ENCODE measurements around the gene LDLRAD1.

Gene LDLRAD1

DNA sequence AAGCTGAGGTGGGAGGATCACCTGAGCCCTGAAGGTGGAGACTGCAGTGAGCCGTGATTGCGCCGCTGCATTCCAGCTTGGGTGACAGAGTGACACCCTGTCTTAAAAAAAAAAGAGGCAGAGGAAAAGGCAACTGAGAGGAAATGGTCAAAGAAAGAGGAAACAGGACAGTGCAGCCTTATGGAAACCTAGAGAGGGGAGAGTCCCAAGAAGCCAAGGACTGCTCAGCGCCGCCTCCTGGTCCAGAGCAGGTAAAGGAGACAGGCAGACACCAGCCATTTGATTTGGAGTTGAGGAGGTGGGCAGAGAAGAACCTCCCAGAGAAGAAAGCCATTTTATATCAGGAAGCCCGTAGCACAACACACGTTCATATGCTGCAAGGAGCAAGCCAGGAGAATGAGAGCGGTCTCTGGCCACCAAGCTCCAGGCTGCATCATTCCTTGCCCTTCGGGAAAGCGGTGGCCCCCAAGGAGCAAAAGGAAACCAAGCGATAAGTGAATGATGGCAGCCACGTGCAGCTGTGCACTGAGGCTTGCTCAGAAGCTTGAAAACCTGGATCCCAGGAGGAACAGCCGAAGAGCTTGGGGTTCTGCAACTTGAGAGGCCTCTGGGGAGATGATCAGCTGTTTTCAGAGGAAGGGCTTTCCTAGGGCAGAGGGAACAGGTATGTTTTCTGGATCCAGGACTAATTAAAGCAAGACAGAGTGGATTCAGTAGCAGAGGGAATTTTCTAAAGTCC is 38.1 kb downstream of the LDLRAD1 start:
- no peak for ATAC-seq
- TF ChIP-seq, protein P1, sequence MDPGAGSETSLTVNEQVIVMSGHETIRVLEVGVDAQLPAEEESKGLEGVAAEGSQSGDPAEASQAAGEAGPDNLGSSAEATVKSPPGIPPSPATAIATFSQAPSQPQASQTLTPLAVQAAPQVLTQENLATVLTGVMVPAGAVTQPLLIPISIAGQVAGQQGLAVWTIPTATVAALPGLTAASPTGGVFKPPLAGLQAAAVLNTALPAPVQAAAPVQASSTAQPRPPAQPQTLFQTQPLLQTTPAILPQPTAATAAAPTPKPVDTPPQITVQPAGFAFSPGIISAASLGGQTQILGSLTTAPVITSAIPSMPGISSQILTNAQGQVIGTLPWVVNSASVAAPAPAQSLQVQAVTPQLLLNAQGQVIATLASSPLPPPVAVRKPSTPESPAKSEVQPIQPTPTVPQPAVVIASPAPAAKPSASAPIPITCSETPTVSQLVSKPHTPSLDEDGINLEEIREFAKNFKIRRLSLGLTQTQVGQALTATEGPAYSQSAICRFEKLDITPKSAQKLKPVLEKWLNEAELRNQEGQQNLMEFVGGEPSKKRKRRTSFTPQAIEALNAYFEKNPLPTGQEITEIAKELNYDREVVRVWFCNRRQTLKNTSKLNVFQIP (CRISPR knock-in tag; IDR thresholded peaks at IDR 0.05; ENCODE audit: borderline replicate concordance, low read depth), result no peak
- TF ChIP-seq ESRRG (CRISPR knock-in tag; IDR thresholded peaks at IDR 0.05) (no peak), ZFP30 (CRISPR knock-in tag; IDR thresholded peaks at IDR 0.05) (no peak), RARB (CRISPR knock-in tag; IDR thresholded peaks at IDR 0.05) (no peak), TOX (CRISPR knock-in tag; IDR thresholded peaks at IDR 0.05; ENCODE audit: borderline replicate concordance) (no peak), CSDC2 (CRISPR knock-in tag; IDR thresholded peaks at IDR 0.05) (no peak), ZNF565 (CRISPR knock-in tag; conservative IDR thresholded peaks at IDR 0.05; ENCODE audit: low read depth) (no peak), PPARA (CRISPR knock-in tag; IDR thresholded peaks at IDR 0.05; ENCODE audit: borderline replicate concordance) (no peak), BACH2 (CRISPR knock-in tag; IDR thresholded peaks at IDR 0.05; ENCODE audit: borderline replicate concordance) (no peak), OSR1 (CRISPR knock-in tag; IDR thresholded peaks at IDR 0.05) (no peak), GLIS3 (CRISPR knock-in tag; IDR thresholded peaks at IDR 0.05) (no peak)
- TF ChIP-seq, protein P2, sequence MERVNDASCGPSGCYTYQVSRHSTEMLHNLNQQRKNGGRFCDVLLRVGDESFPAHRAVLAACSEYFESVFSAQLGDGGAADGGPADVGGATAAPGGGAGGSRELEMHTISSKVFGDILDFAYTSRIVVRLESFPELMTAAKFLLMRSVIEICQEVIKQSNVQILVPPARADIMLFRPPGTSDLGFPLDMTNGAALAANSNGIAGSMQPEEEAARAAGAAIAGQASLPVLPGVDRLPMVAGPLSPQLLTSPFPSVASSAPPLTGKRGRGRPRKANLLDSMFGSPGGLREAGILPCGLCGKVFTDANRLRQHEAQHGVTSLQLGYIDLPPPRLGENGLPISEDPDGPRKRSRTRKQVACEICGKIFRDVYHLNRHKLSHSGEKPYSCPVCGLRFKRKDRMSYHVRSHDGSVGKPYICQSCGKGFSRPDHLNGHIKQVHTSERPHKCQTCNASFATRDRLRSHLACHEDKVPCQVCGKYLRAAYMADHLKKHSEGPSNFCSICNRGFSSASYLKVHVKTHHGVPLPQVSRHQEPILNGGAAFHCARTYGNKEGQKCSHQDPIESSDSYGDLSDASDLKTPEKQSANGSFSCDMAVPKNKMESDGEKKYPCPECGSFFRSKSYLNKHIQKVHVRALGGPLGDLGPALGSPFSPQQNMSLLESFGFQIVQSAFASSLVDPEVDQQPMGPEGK (CRISPR knock-in tag; IDR thresholded peaks at IDR 0.05; ENCODE audit: borderline replicate concordance), result no peak
- TF ChIP-seq, protein P3, sequence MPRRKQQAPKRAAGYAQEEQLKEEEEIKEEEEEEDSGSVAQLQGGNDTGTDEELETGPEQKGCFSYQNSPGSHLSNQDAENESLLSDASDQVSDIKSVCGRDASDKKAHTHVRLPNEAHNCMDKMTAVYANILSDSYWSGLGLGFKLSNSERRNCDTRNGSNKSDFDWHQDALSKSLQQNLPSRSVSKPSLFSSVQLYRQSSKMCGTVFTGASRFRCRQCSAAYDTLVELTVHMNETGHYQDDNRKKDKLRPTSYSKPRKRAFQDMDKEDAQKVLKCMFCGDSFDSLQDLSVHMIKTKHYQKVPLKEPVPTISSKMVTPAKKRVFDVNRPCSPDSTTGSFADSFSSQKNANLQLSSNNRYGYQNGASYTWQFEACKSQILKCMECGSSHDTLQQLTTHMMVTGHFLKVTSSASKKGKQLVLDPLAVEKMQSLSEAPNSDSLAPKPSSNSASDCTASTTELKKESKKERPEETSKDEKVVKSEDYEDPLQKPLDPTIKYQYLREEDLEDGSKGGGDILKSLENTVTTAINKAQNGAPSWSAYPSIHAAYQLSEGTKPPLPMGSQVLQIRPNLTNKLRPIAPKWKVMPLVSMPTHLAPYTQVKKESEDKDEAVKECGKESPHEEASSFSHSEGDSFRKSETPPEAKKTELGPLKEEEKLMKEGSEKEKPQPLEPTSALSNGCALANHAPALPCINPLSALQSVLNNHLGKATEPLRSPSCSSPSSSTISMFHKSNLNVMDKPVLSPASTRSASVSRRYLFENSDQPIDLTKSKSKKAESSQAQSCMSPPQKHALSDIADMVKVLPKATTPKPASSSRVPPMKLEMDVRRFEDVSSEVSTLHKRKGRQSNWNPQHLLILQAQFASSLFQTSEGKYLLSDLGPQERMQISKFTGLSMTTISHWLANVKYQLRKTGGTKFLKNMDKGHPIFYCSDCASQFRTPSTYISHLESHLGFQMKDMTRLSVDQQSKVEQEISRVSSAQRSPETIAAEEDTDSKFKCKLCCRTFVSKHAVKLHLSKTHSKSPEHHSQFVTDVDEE (CRISPR knock-in tag; IDR thresholded peaks at IDR 0.05), result no peak

DNA sequence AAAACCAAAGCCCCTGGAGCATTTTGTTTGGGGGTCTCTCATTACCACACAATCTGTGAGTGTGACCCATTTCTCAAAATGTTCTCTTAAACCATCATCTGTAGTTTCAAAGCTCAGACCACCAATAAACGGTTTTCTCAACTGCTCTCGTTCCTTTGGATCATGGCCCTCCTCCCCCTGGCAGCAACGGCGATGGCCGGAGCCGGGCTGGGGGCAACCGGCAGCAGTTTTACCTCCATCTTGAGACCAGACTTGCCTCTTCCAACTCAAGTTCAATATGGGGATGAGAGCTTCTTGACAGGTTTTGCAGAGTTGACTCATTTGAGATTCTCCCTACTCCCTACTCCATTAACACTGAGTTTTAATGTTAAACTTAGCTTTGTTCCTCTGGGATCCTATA is 42.1 kb downstream of the LDLRAD1 start:
- no peak for ATAC-seq

More for the DNA sequence above, 42.1 kb downstream of the LDLRAD1 start:
- TF ChIP-seq OSR1 (CRISPR knock-in tag; IDR thresholded peaks at IDR 0.05), result no peak
- no peak for TF ChIP-seq ZNF565 (CRISPR knock-in tag; conservative IDR thresholded peaks at IDR 0.05; ENCODE audit: low read depth)
- no peak for TF ChIP-seq ESRRG (CRISPR knock-in tag; IDR thresholded peaks at IDR 0.05)
- TF ChIP-seq GLIS3 (CRISPR knock-in tag; IDR thresholded peaks at IDR 0.05), result no peak
- TF ChIP-seq ZNF70 (CRISPR knock-in tag; IDR thresholded peaks at IDR 0.05), result no peak
- TF ChIP-seq PPARA (CRISPR knock-in tag; IDR thresholded peaks at IDR 0.05; ENCODE audit: borderline replicate concordance), result no peak
- no peak for TF ChIP-seq BACH2 (CRISPR knock-in tag; IDR thresholded peaks at IDR 0.05; ENCODE audit: borderline replicate concordance)
- TF ChIP-seq RARB (CRISPR knock-in tag; IDR thresholded peaks at IDR 0.05), result no peak
- TF ChIP-seq ZFP30 (CRISPR knock-in tag; IDR thresholded peaks at IDR 0.05), result no peak
- no peak for TF ChIP-seq SNAI2 (CRISPR knock-in tag; IDR thresholded peaks at IDR 0.05)
- TF ChIP-seq, protein P1 (CRISPR knock-in tag; IDR thresholded peaks at IDR 0.05; ENCODE audit: borderline replicate concordance, low read depth), result no peak
- TF ChIP-seq, protein P3 (CRISPR knock-in tag; IDR thresholded peaks at IDR 0.05), result no peak
- no peak for TF ChIP-seq ARNTL (CRISPR knock-in tag; IDR thresholded peaks at IDR 0.05; ENCODE audit: borderline replicate concordance, low read depth)
